HEK293 (cell line): Measurements from ENCODE around the gene HOXB1.

Experiments
- GLI2 ChIP-seq: fragments of 450-650 bp; formaldehyde crosslinking; IDR thresholded peaks from 2 replicates; pipeline ENCODE4; 2017; ENCODE audit warnings: missing biosample characterization, missing genetic modification characterization, low read depth, borderline replicate concordance
- GLIS1 ChIP-seq: fragments of 450-650 bp; formaldehyde crosslinking; IDR thresholded peaks from 2 replicates; pipeline ENCODE4 v1.5.1; 2016; ENCODE audit warnings: missing biosample characterization, missing genetic modification characterization
- HOXC10 ChIP-seq: sonication (generic); formaldehyde crosslinking; IDR thresholded peaks from 2 replicates; pipeline ENCODE4 v1.8.1; 2023; ENCODE audit warnings: mild to moderate bottlenecking, missing genetic modification reagents
- KLF1 ChIP-seq: fragments of 450-650 bp; formaldehyde crosslinking; IDR thresholded peaks from 2 replicates; pipeline ENCODE4 v1.5.1; 2016; ENCODE audit warnings: missing biosample characterization, missing genetic modification characterization
- MZF1 ChIP-seq: fragments of 450-650 bp; formaldehyde crosslinking; IDR thresholded peaks from 2 replicates; pipeline ENCODE4 v1.5.1; 2017; ENCODE audit warnings: missing biosample characterization, missing genetic modification characterization, borderline replicate concordance
- PATZ1 ChIP-seq: fragments of 450-650 bp; formaldehyde crosslinking; IDR thresholded peaks from 2 replicates; pipeline ENCODE4 v1.5.1; 2016; ENCODE audit warnings: missing biosample characterization, missing genetic modification characterization
- SP3 ChIP-seq: fragments of 450-650 bp; formaldehyde crosslinking; IDR thresholded peaks from 2 replicates; pipeline ENCODE4 v1.5.1; 2016; ENCODE audit warnings: missing biosample characterization, missing genetic modification characterization
- TCF7L2 ChIP-seq: IDR thresholded peaks from 2 replicates; pipeline ENCODE4 v1.6.1; 2011; ENCODE audit warnings: low read depth, mild to moderate bottlenecking, inconsistent platforms, low read length, moderate library complexity, borderline replicate concordance
- ZBTB21 ChIP-seq: fragments of 450-650 bp; formaldehyde crosslinking; IDR thresholded peaks from 2 replicates; pipeline ENCODE4 v1.5.1; 2017; ENCODE audit warnings: missing biosample characterization, missing genetic modification characterization
- ZBTB8A ChIP-seq: fragments of 450-650 bp; formaldehyde crosslinking; IDR thresholded peaks from 2 replicates; pipeline ENCODE4 v1.5.1; 2016; ENCODE audit warnings: missing biosample characterization, missing genetic modification characterization
- ZEB2 ChIP-seq: fragments of 450-650 bp; formaldehyde crosslinking; IDR thresholded peaks from 2 replicates; pipeline ENCODE4 v1.5.1; 2016; ENCODE audit warnings: missing biosample characterization, missing genetic modification characterization
- ZNF10 ChIP-seq: fragments of 450-650 bp; formaldehyde crosslinking; IDR thresholded peaks from 2 replicates; pipeline ENCODE4 v1.5.1; 2017; ENCODE audit warnings: missing biosample characterization, missing genetic modification characterization
- ZNF114 ChIP-seq: fragments of 450-650 bp; formaldehyde crosslinking; IDR thresholded peaks from 2 replicates; pipeline ENCODE4 v1.5.0; 2017; ENCODE audit warnings: missing biosample characterization, missing genetic modification characterization
- ZNF248 ChIP-seq: fragments of 450-650 bp; formaldehyde crosslinking; IDR thresholded peaks from 2 replicates; pipeline ENCODE4 v1.5.1; 2017; ENCODE audit warnings: missing biosample characterization, missing genetic modification characterization
- ZNF26 ChIP-seq: fragments of 450-650 bp; formaldehyde crosslinking; IDR thresholded peaks from 2 replicates; pipeline ENCODE4 v1.5.1; 2016; ENCODE audit warnings: missing biosample characterization, missing genetic modification characterization
- ZNF280C ChIP-seq: fragments of 450-650 bp; formaldehyde crosslinking; IDR thresholded peaks from 2 replicates; pipeline ENCODE4 v1.5.1; 2016; ENCODE audit warnings: missing biosample characterization, missing genetic modification characterization
- ZNF391 ChIP-seq: fragments of 450-650 bp; formaldehyde crosslinking; IDR thresholded peaks from 2 replicates; pipeline ENCODE4 v1.5.1; 2016; ENCODE audit warnings: low read depth, missing biosample characterization, missing genetic modification characterization, borderline replicate concordance
- ZNF555 ChIP-seq: fragments of 450-650 bp; formaldehyde crosslinking; conservative IDR thresholded peaks from 2 replicates; pipeline ENCODE4 v1.5.1; 2017; ENCODE audit warnings: missing biosample characterization, mild to moderate bottlenecking, missing genetic modification characterization, inconsistent platforms
- ZNF585B ChIP-seq: fragments of 450-650 bp; formaldehyde crosslinking; IDR thresholded peaks from 2 replicates; pipeline ENCODE4 v1.5.1; 2016; ENCODE audit warnings: missing biosample characterization, missing genetic modification characterization
- ZNF596 ChIP-seq: fragments of 450-650 bp; IDR thresholded peaks from 2 replicates; pipeline ENCODE4 v1.5.0; 2018; ENCODE audit warnings: missing biosample characterization, mild to moderate bottlenecking, missing genetic modification characterization, moderate library complexity
- ZNF660 ChIP-seq: fragments of 450-650 bp; IDR thresholded peaks from 2 replicates; pipeline ENCODE4 v1.5.1; 2018; ENCODE audit warnings: missing biosample characterization, mild to moderate bottlenecking, missing genetic modification characterization
- ZNF707 ChIP-seq: fragments of 450-650 bp; formaldehyde crosslinking; IDR thresholded peaks from 2 replicates; pipeline ENCODE4 v1.5.1; 2016; ENCODE audit warnings: missing biosample characterization, missing genetic modification characterization
- TF ChIP-seq, protein P1 (sequence below): fragments of 450-650 bp; formaldehyde crosslinking; IDR thresholded peaks from 2 replicates; pipeline ENCODE4 v1.5.1; 2016; ENCODE audit warnings: missing biosample characterization, missing genetic modification characterization
- TF ChIP-seq, protein P2 (sequence below): fragments of 450-650 bp; formaldehyde crosslinking; IDR thresholded peaks from 2 replicates; pipeline ENCODE4 v1.5.1; 2016; ENCODE audit warnings: missing biosample characterization, missing genetic modification characterization
- TF ChIP-seq, protein P3 (sequence below): fragments of 450-650 bp; IDR thresholded peaks from 2 replicates; pipeline ENCODE4 v1.5.1; 2018; ENCODE audit warnings: missing biosample characterization, mild to moderate bottlenecking, missing genetic modification characterization

HOXB1 gene

DNA sequence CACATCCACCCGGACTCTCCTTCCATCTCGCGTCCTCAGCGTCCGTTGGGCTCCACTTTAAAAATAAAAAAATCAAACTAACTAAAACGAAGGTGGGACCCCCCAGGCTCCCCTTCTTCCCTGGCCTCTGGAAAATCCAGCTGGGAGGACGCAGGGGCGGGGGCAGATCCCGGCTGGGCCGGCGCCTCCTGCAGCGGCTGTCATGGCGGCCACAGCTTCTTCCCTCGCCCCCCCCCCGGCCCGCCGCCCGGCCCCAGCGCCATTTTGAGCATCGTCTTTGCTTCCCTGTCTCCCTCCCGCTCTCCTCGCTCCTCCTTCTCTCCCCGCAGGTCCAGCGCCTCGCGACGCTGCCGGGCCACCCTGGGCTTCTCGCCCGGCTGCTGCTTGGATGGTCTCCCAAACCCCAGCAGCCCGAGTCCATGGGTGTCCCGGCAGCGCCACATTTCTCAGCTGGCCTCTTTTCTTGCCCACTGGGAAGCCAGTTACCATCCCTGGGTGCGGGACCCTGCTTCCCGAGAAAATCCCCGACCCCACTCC, 10.8 kb upstream of the HOXB1 start (continued):
- TF ChIP-seq ZNF280C (tag by site-specific recombination) (no peak), ZNF26 (tag by site-specific recombination) (no peak), MZF1 (tag by site-specific recombination) (peak; percentile 22; the same call in 1 of the 2 replicates), TCF7L2 (no peak), ZNF391 (tag by site-specific recombination) (no peak), ZBTB21 (tag by site-specific recombination) (no peak), ZNF707 (tag by site-specific recombination) (no peak), ZNF596 (tag by site-specific recombination) (no peak), ZEB2 (tag by site-specific recombination) (0 out of 2 replicates have a peak, but pooled peaks have one; percentile 29), ZNF10 (tag by site-specific recombination) (no peak), ZNF585B (tag by site-specific recombination) (no peak), SP3 (tag by site-specific recombination) (0 out of 2 replicates have a peak, but pooled peaks have one; percentile 46), KLF1 (no peak), GLIS1 (tag by site-specific recombination) (peak; percentile 73), ZNF114 (no peak), ZNF248 (no peak), HOXC10 (CRISPR knock-in tag) (no peak), ZBTB8A (tag by site-specific recombination) (peak; percentile 79), GLI2 (tag by site-specific recombination) (no peak), PATZ1 (peak; percentile 92), ZNF555 (tag by site-specific recombination) (no peak), ZNF660 (tag by site-specific recombination) (no peak)
- TF ChIP-seq, protein P1, sequence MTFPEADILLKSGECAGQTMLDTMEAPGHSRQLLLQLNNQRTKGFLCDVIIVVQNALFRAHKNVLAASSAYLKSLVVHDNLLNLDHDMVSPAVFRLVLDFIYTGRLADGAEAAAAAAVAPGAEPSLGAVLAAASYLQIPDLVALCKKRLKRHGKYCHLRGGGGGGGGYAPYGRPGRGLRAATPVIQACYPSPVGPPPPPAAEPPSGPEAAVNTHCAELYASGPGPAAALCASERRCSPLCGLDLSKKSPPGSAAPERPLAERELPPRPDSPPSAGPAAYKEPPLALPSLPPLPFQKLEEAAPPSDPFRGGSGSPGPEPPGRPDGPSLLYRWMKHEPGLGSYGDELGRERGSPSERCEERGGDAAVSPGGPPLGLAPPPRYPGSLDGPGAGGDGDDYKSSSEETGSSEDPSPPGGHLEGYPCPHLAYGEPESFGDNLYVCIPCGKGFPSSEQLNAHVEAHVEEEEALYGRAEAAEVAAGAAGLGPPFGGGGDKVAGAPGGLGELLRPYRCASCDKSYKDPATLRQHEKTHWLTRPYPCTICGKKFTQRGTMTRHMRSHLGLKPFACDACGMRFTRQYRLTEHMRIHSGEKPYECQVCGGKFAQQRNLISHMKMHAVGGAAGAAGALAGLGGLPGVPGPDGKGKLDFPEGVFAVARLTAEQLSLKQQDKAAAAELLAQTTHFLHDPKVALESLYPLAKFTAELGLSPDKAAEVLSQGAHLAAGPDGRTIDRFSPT (tag by site-specific recombination), result no peak
- TF ChIP-seq, protein P2, sequence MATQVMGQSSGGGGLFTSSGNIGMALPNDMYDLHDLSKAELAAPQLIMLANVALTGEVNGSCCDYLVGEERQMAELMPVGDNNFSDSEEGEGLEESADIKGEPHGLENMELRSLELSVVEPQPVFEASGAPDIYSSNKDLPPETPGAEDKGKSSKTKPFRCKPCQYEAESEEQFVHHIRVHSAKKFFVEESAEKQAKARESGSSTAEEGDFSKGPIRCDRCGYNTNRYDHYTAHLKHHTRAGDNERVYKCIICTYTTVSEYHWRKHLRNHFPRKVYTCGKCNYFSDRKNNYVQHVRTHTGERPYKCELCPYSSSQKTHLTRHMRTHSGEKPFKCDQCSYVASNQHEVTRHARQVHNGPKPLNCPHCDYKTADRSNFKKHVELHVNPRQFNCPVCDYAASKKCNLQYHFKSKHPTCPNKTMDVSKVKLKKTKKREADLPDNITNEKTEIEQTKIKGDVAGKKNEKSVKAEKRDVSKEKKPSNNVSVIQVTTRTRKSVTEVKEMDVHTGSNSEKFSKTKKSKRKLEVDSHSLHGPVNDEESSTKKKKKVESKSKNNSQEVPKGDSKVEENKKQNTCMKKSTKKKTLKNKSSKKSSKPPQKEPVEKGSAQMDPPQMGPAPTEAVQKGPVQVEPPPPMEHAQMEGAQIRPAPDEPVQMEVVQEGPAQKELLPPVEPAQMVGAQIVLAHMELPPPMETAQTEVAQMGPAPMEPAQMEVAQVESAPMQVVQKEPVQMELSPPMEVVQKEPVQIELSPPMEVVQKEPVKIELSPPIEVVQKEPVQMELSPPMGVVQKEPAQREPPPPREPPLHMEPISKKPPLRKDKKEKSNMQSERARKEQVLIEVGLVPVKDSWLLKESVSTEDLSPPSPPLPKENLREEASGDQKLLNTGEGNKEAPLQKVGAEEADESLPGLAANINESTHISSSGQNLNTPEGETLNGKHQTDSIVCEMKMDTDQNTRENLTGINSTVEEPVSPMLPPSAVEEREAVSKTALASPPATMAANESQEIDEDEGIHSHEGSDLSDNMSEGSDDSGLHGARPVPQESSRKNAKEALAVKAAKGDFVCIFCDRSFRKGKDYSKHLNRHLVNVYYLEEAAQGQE (tag by site-specific recombination), result peak; percentile 51; the same call in 1 of the 2 replicates
- TF ChIP-seq, protein P3, sequence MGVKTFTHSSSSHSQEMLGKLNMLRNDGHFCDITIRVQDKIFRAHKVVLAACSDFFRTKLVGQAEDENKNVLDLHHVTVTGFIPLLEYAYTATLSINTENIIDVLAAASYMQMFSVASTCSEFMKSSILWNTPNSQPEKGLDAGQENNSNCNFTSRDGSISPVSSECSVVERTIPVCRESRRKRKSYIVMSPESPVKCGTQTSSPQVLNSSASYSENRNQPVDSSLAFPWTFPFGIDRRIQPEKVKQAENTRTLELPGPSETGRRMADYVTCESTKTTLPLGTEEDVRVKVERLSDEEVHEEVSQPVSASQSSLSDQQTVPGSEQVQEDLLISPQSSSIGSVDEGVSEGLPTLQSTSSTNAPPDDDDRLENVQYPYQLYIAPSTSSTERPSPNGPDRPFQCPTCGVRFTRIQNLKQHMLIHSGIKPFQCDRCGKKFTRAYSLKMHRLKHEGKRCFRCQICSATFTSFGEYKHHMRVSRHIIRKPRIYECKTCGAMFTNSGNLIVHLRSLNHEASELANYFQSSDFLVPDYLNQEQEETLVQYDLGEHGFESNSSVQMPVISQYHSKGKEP (tag by site-specific recombination), result no peak
